ENCODE measurements around the gene ROBO1.
"Not testable (repeated sequence)": the region's sequence is repeated elsewhere in the genome, so short reads cannot be mapped to it uniquely, and the experiment has no call there.

The ROBO1 gene

DNA sequence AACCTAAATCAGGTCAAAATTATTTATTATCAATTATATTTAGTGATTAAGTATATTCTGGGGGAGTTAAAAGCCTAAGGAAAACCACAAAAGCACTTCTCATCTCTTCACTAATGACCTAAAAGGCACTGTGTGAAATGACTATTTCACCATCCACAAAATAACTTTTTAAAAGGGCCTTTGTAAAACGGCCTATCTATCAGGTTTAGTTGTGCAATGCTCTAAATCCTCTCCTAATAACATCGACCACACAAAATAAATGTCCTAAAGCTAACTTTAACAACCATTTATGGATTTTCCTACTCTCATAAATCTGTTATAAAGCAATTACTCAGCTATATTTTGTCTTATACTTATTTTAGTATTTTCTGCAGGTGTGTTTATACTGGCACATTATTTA, 1066.3 kb downstream of the ROBO1 start:
- no peak for DNase-seq (ENCODE audit: low read depth, low spot score)

GRCh38 chr3:78698431-78698830, 1069.4 kb downstream of the ROBO1 start:
- DNase-seq (ENCODE audit: low read depth, low spot score) = no peak

DNA sequence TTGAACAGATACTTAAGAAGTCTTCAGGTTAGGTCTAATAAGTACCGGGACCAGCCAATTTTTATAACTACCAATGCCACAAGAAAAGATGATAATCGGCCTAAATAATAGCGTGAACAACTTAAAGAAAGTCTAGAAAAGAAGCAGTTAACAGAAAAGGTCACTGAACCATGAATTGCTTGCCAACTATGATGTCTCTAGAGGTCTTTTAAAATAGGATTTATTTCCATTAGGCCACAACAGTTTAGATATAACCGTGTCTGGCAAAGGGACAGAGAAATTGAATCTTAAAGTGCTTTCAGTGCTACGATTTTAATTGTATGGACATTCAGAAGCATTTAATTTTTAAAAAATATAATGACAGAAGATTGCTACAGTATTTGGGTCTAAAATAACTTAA, 1070.4 kb downstream of the ROBO1 start:
- no peak for DNase-seq (ENCODE audit: low read depth, low spot score)

DNA sequence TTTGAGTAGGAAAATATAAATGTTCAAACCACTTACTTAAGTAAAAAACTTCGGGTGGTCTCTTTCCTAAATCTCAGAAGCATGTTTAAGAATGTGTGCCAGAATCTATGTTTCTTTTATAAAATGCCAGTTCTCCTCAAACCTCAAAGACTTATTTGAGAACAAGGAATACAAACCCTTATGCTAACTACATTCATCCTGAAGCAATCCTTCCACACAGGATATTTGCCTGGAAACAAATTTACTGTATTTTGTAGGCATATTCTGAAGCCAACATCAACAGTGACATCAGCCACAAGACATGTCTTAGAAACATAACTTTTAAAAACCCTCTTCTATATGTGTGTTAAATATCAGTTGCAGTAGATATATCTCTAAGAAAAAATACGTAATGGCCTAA, 1077.0 kb downstream of the ROBO1 start:
- no peak for DNase-seq (ENCODE audit: low read depth, low spot score)

GRCh38 chr3:78689378-78689777, 1078.4 kb downstream of the ROBO1 start:
- DNase-seq (ENCODE audit: low read depth, low spot score) = no peak

DNA sequence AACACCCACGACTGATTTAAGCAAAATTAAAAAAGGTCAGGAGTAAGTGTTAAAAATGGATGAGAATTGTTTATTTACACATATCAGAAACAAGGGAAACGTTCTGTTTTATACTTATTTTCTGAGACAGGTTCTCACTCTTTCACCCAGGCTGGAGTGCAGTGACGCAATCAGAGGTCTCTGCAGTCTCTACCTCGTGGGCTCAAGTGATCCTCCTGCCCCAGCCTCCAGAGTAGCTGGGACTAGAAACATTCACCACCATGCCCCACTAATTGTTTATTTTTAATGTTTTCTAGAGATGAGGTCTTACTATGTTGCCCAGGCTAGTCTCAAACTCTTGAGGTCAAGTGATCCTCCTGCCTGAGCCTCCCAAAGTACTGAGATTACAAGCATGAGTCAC, 1080.3 kb downstream of the ROBO1 start:
- no peak for DNase-seq (ENCODE audit: low read depth, low spot score)

GRCh38 chr3:78683284-78683683, 1084.5 kb downstream of the ROBO1 start:
- DNase-seq (ENCODE audit: low read depth, low spot score) = no peak

DNA sequence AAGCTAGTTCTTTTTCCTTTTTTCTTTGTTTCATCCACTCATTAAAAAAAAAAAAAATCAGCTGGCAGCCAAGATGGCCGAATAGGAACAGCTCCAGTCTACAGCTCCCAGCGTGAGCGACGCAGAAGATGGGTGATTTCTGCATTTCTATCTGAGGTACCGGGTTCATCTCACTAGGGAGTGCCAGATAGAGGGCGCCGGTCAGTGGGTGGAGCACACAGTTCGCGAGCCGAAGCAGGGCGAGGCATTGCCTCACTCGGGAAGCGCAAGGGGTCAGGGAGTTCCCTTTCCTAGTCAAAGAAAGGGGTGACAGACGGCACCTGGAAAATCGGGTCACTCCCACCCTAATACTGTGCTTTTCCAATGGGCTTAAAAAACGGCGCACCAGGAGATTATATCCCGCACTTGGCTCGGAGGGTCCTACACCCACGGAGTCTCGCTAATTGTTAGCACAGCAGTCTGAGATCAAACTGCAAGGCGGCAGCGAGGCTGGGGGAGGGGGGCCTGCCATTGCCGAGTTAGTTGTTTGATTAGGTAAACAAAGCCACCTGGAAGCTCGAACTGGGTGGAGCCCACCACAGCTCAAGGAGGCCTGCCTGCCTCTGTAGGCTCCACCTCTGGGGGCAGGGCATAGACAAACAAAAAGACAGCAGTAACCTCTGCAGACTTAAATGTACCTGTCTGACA, 1092.5 kb downstream of the ROBO1 start:
- DNase-seq (ENCODE audit: low read depth, low spot score) = not testable (repeated sequence)

- DNase-seq (ENCODE audit: low read depth, low spot score) = no peak
These were observed 1097.1 kb downstream of the ROBO1 start for GRCh38 chr3:78670746-78671145.

DNA sequence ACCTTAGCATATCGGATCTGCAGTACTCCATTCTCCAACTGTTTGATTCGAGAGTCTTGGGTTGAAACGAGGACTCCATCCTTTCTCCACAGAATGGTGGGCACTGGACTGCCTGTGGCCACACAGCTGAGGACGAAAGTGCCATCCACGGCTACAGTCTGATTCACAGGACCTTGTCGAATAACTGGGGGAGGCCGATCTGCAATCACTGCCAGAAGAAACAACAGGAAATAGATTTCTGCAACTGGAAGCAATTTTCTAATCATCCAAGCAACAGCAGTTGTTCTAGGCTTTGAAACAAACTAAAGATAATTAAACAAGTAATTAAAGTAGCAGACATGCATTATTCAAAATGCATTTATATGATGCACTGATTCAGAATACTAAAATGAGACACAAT, 1097.7 kb downstream of the ROBO1 start:
- no peak for DNase-seq (ENCODE audit: low read depth, low spot score)

DNA sequence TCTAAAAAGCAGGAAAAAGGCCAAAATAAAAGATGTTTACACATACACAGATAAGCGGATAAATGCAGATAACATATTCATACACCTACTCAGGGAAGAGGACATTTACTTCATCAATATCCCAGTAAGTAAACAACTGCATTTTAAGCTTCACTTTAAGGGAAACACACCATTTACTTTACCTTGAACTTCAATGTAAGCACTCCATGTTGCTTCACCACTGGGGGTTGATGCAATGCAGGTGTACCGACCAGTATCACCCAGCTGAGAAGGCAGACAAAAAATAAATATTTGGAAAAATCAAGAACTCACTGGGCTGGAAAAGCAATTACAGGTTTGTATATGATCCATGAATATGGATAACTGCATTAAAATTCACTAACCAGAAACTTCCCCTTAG, 1099.5 kb downstream of the ROBO1 start:
- DNase-seq (ENCODE audit: low read depth, low spot score) = no peak

- no peak for DNase-seq (ENCODE audit: low read depth, low spot score)
These were observed 1101.4 kb downstream of the ROBO1 start for GRCh38 chr3:78666470-78666800.

GRCh38 chr3:78665776-78666469, 1101.9 kb downstream of the ROBO1 start:
- DNase-seq (ENCODE audit: low read depth, low spot score) = no peak

DNA sequence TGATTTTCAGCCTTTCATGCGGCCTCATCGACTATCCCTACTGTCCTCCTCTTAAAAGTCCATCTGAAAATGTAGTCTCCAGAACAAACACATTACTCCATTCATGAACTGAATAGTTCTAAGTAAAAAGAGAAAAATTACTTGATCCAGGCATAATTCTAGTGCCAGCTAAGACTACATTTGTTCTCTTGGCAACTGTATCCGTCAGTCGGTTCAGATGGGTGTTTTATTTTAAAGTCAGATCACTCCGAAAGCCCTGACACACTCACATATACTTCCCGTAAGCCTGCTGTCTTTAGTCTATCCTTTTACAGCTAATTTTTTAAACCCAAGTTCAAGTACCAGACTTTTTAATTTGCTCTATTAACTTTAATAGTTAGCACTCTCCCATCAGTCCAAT, 1102.7 kb downstream of the ROBO1 start:
- no peak for DNase-seq (ENCODE audit: low read depth, low spot score)

DNA sequence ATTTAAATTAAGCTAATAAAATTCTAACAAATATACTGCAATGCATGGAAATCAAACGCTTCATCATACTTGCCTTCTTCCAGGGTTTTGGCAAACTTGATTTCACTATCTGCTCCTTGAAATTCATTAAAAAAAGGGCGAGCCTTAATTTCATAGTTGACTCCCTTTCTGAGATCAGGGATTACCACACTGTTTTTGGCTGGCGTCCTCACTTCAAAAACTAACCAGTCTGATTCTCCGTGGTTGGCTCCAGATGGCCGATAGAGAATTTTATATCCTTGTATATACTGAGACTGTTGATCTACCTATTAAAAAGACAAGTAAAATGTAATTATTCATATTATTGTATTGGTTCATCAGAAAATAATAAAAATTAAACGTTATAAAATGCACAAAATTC, 1106.8 kb downstream of the ROBO1 start:
- DNase-seq (ENCODE audit: low read depth, low spot score) = no peak

GRCh38 chr3:78659386-78659987, 1108.3 kb downstream of the ROBO1 start:
- DNase-seq (ENCODE audit: low read depth, low spot score) = no peak

DNA sequence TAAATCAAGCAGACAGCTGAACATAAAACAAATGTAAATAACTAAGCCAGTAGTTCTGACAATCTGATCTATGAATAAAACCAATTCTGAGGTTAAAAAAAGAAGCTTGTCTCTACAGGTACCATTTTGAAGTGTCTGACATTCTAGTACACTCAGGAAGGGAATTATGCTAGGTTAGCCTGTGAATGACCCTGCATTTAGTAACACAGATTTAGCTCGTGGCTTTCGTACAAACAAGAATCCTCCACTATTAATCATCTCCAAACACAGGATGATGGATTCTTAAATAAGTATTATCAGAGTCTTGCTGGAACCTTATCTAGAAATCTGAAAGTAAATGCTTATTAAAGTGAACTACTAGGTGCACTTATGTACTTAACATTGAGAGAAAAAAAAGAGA, 1120.1 kb downstream of the ROBO1 start:
- DNase-seq (ENCODE audit: low read depth, low spot score) = no peak

GRCh38 chr3:78645628-78646310, 1122.0 kb downstream of the ROBO1 start:
- peak; percentile 60 for DNase-seq (ENCODE audit: low read depth, low spot score)

- DNase-seq (ENCODE audit: low read depth, low spot score) = no peak
These were observed 1123.0 kb downstream of the ROBO1 start for GRCh38 chr3:78644847-78645246.

GRCh38 chr3:78642226-78643035, 1125.4 kb downstream of the ROBO1 start:
- no peak for DNase-seq (ENCODE audit: low read depth, low spot score)

DNA sequence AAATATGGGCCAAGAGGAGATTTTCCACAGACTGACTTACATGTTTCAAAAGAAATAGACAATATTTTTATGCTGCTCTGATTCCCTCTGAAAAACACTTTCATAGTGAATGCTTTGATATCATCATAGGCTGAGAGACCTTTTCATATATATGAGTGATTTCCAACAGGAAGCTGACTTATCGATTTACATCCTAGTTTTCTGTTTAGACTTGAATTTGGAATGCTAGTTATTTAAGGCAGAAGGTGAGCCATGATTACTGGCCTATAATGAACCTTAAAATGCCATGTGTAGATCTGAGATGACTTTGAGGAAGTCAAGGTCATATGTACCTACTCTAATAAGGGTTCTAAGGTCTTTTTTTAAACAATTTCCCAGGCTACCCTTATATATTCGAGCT, 1126.1 kb downstream of the ROBO1 start:
- DNase-seq (ENCODE audit: low read depth, low spot score) = no peak

- DNase-seq (ENCODE audit: low read depth, low spot score) = no peak
These were observed 1133.5 kb downstream of the ROBO1 start for GRCh38 chr3:78634316-78634715.

Data from iPS DF 19.7 (cell line).